Measurements from ENCODE around the gene CIAO2B.

DNA sequence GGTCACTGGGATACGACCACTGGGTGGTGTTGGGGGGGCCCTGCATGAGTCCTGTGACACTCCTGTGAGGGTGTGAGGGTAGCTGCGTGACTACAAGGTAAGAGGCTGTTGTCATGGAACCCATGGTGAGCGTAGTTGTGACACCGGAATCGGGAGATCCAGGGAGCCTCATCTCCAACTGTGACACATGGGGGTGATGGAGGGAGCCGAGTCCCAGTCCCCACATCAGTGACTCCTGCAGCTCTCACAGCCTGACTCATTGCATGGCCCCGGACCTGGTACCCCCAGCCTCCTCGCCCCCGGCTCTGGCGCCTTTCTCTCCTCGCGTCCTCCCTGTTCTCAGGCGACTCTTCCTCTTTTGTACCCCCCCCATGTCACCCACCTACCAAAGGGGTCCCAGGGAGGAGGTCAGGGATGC, 29.8 kb downstream of the CIAO2B start:
- TF ChIP-seq, protein P1, sequence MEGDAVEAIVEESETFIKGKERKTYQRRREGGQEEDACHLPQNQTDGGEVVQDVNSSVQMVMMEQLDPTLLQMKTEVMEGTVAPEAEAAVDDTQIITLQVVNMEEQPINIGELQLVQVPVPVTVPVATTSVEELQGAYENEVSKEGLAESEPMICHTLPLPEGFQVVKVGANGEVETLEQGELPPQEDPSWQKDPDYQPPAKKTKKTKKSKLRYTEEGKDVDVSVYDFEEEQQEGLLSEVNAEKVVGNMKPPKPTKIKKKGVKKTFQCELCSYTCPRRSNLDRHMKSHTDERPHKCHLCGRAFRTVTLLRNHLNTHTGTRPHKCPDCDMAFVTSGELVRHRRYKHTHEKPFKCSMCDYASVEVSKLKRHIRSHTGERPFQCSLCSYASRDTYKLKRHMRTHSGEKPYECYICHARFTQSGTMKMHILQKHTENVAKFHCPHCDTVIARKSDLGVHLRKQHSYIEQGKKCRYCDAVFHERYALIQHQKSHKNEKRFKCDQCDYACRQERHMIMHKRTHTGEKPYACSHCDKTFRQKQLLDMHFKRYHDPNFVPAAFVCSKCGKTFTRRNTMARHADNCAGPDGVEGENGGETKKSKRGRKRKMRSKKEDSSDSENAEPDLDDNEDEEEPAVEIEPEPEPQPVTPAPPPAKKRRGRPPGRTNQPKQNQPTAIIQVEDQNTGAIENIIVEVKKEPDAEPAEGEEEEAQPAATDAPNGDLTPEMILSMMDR (IDR thresholded peaks at IDR 0.05) = no peak
- no peak for TF ChIP-seq POLR2AphosphoS5 (IDR thresholded peaks at IDR 0.05)
